GM21528 (cell line): ENCODE data around the gene H19.

Source experiments
- ATAC-seq: cut with Tn5 transposase; IDR thresholded peaks from one replicate; pipeline ENCODE4 v1.9.1; 2021; ENCODE audit warnings: mild to moderate bottlenecking, moderate library complexity; ENCODE audit not compliant: unreplicated experiment, low FRiP score

Gene H19

GRCh38 chr11:1997755-1998154 is at the start of gene H19:
Gene H19, minus strand, starts transcription at chr11:1997842.
- no peak for ATAC-seq

GRCh38 chr11:2041963-2042362 is 44.3 kb upstream of the H19 start:
- ATAC-seq, result no peak

- ATAC-seq, result no peak
Observed at GRCh38 chr11:2041153-2041552, 43.5 kb upstream of the H19 start.

GRCh38 chr11:2039198-2039759 is 41.6 kb upstream of the H19 start:
- no peak for ATAC-seq

GRCh38 chr11:2036863-2037486 is 39.3 kb upstream of the H19 start:
- no peak for ATAC-seq

GRCh38 chr11:2035382-2035781 is 37.7 kb upstream of the H19 start:
- ATAC-seq, result no peak

GRCh38 chr11:2031058-2031457 is 33.4 kb upstream of the H19 start:
- ATAC-seq, result no peak

GRCh38 chr11:2027708-2028107 is 30.1 kb upstream of the H19 start:
- ATAC-seq, result no peak

- ATAC-seq, result no peak
Observed at GRCh38 chr11:2015025-2015424, 17.4 kb upstream of the H19 start.

GRCh38 chr11:2012440-2012839 is 14.8 kb upstream of the H19 start:
- ATAC-seq, result no peak

GRCh38 chr11:2004466-2004865 is 6.8 kb upstream of the H19 start:
- no peak for ATAC-seq

- no peak for ATAC-seq
Observed at GRCh38 chr11:2002807-2003206, 5.2 kb upstream of the H19 start.

GRCh38 chr11:2002042-2002776 is 4.6 kb upstream of the H19 start:
- ATAC-seq, result no peak

- no peak for ATAC-seq
Observed at GRCh38 chr11:1998861-1999260, 1.2 kb upstream of the H19 start.

- ATAC-seq, result no peak
Observed at GRCh38 chr11:1998290-1998689, 648 bp upstream of the H19 start.

- no peak for ATAC-seq
Observed at GRCh38 chr11:1994121-1994520, 3.5 kb downstream of the H19 start.

- ATAC-seq, result no peak
Observed at GRCh38 chr11:1992111-1992510, 5.5 kb downstream of the H19 start.

- no peak for ATAC-seq
Observed at GRCh38 chr11:1990872-1991578, 6.6 kb downstream of the H19 start.

GRCh38 chr11:1989953-1990352 is 7.7 kb downstream of the H19 start:
- no peak for ATAC-seq

GRCh38 chr11:1988667-1989317 is 8.8 kb downstream of the H19 start:
- ATAC-seq, result no peak

GRCh38 chr11:1988174-1988573 is 9.5 kb downstream of the H19 start:
- ATAC-seq, result no peak
